Measurements from ENCODE around the gene MAD2L1. TPM values are rescaled to one million over a fixed set of nuclear protein-coding genes. Genes with fewer than 3 reads are reported as not detected.

Gene MAD2L1
- total RNA-seq, 2 experiments from 2014 or later = 49.3 to 51.7 TPM

DNA sequence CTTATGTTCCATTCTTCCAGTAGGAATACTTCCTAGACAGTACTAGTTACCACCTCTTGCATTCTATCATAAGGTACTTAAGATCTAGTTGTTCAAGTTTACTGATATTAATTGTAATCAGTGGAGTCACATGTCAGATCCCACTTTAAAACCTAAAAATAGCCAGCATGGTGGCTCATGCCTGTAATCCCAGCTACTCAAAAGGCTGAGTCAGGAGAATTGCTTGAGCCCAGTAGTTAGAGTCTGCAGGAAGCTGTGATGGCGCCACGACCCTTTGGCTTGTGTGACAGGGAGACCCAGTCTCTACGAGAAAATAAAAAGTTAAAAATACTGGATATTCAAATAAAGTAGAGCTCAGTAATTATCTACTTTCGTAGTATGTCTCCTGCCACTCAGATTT, 57.7 kb downstream of the MAD2L1 start:
- no peak for ATAC-seq (ENCODE audit: low read depth)
- POLR2A ChIA-PET = no interaction called here
- Mint-ChIP-seq H3K36me3 (no peaks in the 10 kb centered on the region), H3K9me3 (no peaks in the 10 kb centered on the region), H3K4me1 (no peaks in the 10 kb centered on the region), H3K27me3 (peaks cover 4% of the 10 kb centered on the region), H3K4me3 (no peak overlapping the region), H3K27ac (no peak overlapping the region)
- no peak for DNase-seq

DNA sequence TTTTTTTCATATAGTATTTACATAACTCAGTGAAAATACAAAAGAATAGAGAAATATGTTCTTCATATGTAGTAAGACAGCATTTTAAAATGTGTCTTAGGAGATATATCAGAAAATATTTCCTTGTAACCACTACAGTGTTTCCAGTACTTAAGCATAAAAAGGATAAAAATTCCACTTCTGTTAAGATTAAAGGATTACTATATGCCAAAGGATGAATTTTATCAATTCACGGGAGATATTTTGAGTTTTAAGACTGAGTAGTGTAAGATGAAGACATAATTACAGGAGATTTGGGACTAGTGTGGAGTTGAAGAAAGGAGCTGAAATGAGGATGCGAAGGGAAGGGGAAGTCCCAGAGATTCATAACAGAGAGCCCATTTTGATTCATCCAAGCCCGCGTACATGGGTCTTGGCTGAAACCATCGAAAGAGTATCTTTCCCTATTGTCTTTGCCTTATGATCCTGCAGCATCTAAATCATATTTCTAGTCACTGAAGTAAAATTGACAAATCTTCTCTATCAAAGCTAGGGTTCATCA, 58.7 kb downstream of the MAD2L1 start:
- Mint-ChIP-seq H3K36me3 (no peaks in the 10 kb centered on the region), H3K4me3 (no peak overlapping the region), H3K9me3 (no peaks in the 10 kb centered on the region), H3K27ac (no peak overlapping the region), H3K4me1 (no peaks in the 10 kb centered on the region), H3K27me3 (peaks cover 4% of the 10 kb centered on the region)
- DNase-seq (no peak), ATAC-seq (ENCODE audit: low read depth) (no peak)
- POLR2A ChIA-PET = no interaction called here

DNA sequence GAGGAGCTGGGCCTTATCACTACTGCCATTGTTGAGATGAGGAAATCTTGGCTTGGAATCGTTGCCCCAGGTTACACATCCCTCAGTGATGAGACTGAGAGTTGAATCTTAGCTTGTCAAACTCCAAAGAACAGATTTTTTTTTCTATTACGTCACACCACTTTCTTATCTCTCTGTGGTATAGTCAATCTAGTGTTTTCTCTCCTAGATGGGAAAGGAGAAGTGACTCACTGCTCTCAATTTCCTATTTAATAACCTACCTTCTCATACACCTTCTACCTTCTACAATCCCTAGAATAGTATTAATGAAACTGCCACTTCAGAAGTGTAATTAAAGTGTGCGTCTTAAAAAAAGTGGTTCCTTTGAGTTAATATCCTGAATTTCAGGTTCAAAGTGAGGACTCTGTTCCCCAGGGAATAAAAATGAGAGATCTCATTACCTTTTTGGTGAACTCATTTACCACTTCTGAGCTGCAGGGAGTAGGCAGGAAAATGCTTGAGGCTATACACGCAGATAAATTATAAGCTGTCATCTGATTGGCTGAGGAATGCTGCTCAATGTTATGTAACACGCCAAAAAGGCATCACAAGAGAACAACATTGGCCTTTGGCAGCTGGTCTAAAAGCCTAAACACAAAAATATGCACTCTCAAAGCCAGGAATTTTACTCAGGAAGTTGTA, 59.3 kb downstream of the MAD2L1 start:
- Mint-ChIP-seq H3K4me1 (no peaks in the 10 kb centered on the region), H3K9me3 (no peaks in the 10 kb centered on the region), H3K4me3 (no peak overlapping the region), H3K27ac (no peak overlapping the region), H3K36me3 (no peaks in the 10 kb centered on the region), H3K27me3 (peaks cover 4% of the 10 kb centered on the region)
- ATAC-seq (ENCODE audit: low read depth) = no peak
- DNase-seq = no peak
- POLR2A ChIA-PET = no interaction called here

Measured in activated naive CD8-positive, alpha-beta T cell treated with anti-CD3 and anti-CD28 coated beads, Interleukin-2, amount 10 ng/mL, durations not matched to agents 7 days and 5 days (primary cell).